ENCODE measurements around the gene UGT1A8.
"Not testable (repeated sequence)": the region's sequence is repeated elsewhere in the genome, so short reads cannot be mapped to it uniquely, and the experiment has no call there.

Gene UGT1A8

DNA sequence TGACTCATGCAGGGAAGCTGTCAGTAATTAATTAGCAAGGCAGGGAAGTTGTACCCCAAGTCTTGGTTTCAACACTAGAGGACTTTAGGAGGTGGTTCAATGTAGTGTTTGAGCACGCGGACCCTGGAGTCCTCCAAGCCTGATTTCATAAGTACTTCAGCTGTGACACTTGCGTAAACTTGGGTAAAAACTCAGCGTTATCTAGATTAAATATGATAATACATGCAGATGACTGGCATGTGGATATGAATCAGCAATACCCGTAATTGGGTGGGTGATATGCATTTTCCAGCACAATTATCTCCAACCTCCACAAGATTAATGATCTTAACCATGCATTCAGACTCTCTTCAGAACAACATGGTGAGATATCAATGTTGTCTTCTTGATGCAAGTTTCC, 69.5 kb downstream of the UGT1A8 start:
- DNase-seq (ENCODE audit: insufficient read length, low spot score) (no peak), FAIRE-seq (no peak)
- no peak for TF ChIP-seq POLR2A (IDR thresholded peaks at IDR 0.05; ENCODE audit: low read depth, low read length)

DNA sequence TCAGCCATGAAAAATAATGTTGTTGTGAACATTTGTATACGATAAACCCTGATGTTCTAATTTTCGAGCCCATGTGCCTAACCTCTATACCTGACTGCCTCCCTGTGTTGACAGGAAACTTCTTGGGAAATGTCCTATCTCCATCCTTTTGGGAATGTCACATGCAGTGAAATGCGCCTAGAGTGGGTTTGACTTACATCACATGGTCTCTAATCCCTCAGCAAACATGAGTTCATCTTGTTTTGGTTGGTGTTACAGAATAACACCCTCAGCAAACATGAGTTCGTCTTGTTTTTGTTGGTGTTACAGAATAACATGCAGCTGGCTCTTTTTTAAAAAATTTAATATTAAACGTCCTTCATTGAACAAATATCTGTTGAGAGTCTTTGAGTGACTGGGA, 70.9 kb downstream of the UGT1A8 start:
- TF ChIP-seq POLR2A (IDR thresholded peaks at IDR 0.05; ENCODE audit: low read depth, low read length) = no peak
- DNase-seq (ENCODE audit: insufficient read length, low spot score) (no peak), FAIRE-seq (no peak)

DNA sequence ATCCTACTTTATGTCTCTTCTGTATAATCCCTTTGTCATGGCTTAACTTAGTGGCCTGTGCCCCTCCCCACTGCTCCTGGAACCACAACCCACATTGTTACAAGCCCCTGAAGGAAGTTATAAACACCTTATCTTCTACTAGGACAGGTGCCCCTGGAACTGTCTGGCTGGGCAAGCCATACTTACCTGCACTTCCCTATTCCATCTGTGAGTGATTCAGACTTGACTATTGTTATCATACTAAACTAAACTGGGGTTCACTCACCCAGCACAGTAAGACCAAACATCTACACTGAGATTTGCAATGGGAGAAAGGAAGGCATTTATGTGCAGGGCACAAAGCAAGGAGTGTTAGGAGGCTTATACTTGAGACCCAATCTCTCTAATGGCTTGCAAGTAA, 71.6 kb downstream of the UGT1A8 start:
- no peak for FAIRE-seq
- TF ChIP-seq POLR2A (IDR thresholded peaks at IDR 0.05; ENCODE audit: low read depth, low read length) = no peak
- no peak for DNase-seq (ENCODE audit: insufficient read length, low spot score)

DNA sequence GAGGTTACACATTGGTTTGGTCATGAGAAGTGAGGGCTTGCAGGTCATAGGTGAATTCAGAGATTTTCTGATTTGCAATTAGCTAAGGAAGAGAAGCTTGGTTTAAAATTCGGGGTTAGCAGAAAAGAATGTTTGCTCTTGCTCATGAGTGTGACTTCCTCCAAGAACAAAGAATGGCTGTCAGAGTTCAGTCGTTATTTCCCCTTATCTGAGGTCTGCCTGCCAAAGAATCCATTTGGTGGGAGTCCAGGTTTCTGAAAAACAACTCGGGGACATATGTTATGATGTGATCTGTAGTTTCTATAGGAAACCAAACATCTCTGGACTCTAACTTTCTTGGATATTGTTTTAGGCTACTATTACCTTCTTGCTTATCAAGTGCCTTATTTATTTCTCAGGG, 72.1 kb downstream of the UGT1A8 start:
- no peak for TF ChIP-seq POLR2A (IDR thresholded peaks at IDR 0.05; ENCODE audit: low read depth, low read length)
- FAIRE-seq (no peak), DNase-seq (ENCODE audit: insufficient read length, low spot score) (no peak)

DNA sequence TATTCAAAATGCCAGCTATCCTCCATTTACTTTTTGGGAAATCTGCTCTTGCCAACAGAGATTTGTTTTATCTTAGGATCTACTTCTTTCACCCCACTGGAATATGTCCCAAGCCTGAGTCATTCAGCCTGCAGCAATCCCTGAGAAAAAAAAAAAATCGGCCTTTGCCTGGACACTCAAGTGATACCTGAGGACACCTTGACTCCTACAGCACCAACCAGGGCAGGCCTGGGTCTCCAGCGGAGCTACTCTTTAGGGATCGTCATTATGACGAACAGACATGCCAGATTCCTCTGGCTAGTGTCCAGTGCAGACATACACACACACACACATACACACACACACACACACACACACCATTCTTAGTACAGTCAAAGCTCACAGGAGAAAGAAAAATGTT, 73.0 kb downstream of the UGT1A8 start:
- no peak for FAIRE-seq
- TF ChIP-seq POLR2A (IDR thresholded peaks at IDR 0.05; ENCODE audit: low read depth, low read length) = no peak
- DNase-seq (ENCODE audit: insufficient read length, low spot score) = no peak

DNA sequence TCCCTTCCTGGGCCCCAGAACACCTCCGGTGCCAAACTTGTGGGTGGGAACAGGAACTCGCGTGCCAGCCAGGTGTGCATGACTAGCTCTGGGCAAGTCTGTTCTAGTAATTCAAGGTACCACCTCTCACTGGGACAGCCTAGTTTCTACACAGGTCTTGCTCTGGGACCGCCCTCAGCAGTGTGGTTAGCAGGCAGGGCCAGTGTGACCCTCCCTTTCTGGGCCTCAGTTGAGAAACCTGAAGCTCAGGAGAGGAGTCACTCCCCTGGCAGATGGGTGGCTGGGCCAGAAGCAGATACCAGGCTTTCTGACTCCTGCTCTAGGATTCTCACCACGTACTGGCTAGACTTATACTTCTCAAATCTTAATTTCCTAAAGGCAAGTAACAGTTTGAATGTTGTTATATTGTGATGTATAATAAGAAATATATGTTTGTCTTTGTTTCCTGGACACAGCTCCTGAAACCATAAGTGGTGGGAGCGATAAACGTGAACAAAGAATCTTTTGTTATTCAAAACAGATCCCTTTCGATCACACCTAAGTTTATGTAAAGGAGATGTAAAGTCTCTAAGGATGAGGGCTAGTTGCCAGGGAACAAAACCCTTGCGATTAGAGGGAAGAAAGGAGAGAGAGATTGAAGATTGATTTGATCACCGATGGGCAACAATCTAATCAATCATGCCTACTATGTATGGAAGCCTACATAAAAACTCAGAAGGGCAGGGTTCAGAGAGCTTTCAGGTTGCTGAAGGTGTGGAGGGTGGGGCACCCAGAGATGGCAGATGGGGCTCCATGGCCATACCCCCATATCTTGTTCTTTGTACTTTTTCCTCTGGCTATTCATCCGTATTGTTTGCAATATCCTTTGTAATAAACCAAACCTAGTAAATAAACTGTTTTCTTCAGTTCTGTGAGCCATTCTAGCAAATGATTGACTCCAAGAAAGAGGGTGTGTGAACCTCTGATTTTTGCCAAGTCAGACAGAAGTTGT, 74.3 kb downstream of the UGT1A8 start:
- TF ChIP-seq POLR2A (IDR thresholded peaks at IDR 0.05; ENCODE audit: low read depth, low read length) = no peak
- FAIRE-seq = no peak
- DNase-seq (ENCODE audit: insufficient read length, low spot score) = no peak

DNA sequence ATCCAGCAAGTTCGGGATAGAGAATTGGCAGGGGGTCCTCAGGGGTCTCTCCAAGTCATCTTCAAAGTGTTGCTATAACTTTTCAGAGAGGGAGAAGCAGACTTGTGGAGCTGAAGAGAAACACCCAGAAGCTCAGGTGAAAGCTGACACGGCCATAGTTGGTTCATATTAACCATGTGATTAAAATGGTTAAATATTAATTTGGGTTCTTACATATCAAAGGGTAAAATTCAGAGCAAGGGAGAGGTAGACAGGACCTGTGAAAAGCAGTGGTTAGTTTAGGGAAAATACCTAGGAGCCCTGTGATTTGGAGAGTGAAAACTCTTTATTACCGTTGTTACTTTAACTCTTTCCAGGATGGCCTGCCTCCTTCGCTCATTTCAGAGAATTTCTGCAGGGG, 75.2 kb downstream of the UGT1A8 start, which contains the start of gene UGT1A6:
UGT1A6 (plus strand) TSS at position 243 of the 400 bp plus-strand sequence; CDS start at position 358, 115 bp downstream.
- DNase-seq (ENCODE audit: insufficient read length, low spot score) = no peak
- TF ChIP-seq POLR2A (IDR thresholded peaks at IDR 0.05; ENCODE audit: low read depth, low read length) = no peak
- FAIRE-seq = no peak

DNA sequence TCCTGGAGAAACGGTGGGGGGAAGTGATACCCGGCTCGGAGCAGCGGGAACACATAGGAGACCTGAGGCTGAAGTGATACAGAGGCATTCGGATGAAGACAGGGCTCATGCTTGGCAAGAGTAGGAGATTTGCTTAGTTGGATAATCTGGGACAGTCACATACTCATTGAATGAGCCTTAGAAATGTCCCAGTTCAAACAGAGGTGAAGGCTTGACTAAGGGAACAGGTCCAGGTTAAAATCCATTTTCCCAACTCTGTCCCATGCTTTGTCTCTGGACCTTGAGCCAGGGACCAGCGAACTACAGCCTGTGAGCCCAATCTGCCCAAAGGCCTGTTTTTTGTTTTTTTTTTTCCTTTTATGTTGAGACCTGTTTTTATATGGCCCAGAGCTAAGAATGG, 76.5 kb downstream of the UGT1A8 start:
- no peak for TF ChIP-seq POLR2A (IDR thresholded peaks at IDR 0.05; ENCODE audit: low read depth, low read length)
- no peak for FAIRE-seq
- DNase-seq (ENCODE audit: insufficient read length, low spot score) = no peak

DNA sequence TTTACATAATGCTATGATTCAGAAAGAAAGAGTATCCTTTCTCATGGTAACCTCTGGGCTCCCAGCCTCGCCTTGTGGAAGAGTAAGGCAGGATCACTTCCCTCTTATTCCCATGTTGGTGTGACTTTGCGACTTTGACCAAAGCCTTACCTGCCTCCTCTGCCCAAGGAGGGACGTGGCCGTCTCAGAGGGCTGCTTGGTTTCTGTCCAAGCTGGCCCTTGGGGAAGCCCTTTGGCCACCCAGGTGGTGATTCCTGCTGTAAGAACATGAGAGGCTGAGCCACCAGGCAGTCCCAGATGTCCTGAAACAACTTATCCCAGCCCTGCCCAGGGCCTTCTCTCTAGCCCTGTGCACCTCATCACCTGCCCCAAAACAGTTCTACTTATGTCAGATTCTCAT, 81.3 kb downstream of the UGT1A8 start:
- no peak for FAIRE-seq
- TF ChIP-seq POLR2A (IDR thresholded peaks at IDR 0.05; ENCODE audit: low read depth, low read length) = no peak
- no peak for DNase-seq (ENCODE audit: insufficient read length, low spot score)

DNA sequence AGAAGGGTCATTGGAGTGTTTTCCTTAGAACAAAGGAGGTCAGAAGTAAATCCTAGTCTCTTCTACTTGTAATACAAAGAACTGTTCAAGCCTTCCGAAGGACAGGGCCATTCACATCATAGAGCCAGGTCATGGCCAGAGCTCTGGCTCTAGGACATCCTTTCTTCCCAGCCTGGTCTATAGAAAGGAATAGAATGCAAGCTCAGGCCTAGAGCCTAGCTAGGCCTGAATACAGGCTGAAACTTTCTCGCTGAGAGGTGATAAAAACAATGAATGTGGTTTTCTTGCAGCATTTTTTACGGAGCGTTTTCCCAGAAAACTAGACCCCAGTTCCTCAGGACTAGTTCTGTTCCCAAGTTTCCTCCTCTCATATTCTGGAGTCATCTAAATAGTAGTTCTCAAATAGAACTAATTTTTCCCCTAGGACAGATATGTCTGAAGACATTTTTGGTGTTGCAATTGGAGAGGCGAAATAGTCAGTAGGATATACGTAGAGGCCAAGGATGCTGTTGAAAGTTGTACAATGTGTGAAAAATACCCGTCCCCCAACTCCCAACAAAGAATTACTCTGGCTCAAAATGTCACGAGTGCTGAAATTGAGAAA, 82.1 kb downstream of the UGT1A8 start:
- TF ChIP-seq POLR2A (IDR thresholded peaks at IDR 0.05; ENCODE audit: low read depth, low read length) = no peak
- DNase-seq (ENCODE audit: insufficient read length, low spot score) (no peak), FAIRE-seq (no peak)

DNA sequence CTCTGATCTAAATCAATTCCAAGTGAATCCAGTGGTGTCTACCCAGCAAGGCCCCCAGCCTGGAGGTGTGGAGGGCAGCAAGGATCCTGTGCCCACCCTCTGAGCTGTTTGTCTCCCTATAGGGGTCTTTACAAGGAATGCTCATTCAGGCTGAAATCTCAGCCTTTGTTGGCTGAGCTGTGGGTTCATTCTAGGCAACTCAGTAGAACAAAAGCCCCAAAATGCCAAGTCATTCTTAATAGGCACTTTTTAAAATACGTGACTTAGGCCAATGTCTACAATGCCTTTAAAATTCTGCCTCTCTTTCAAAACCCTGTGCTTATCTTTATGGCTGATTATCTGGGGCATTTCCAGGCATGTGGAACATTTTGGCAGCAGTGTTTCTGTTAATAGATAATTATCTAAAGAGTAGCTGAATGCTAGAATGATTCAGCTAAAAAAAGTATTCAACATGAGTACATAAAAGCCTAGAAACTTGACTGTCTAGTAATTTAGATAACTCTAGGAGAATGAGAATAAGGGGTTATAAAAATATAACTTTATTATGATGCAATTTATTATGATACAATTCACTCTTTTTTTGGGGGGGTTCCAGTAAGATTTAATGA, 82.7 kb downstream of the UGT1A8 start:
- FAIRE-seq = no peak
- DNase-seq (ENCODE audit: insufficient read length, low spot score) = no peak
- TF ChIP-seq POLR2A (IDR thresholded peaks at IDR 0.05; ENCODE audit: low read depth, low read length) = no peak

DNA sequence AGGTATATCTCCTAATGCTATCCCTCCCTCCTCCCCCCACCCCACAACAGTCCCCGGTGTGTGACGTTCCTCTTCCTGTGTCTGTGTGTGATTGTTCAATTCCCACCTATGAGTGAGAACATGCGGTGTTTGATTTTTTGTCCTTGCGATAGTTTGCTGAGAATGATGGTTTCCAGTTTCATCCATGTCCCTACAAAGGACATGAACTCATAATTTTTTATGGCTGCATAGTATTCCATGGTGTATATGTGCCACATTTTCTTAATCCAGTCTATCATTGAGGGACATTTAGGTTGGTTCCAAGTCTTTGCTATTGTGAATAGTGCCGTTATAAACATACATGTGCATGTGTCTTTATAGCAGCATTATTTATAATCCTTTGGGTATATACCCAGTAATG, 83.4 kb downstream of the UGT1A8 start:
- not testable (repeated sequence) for DNase-seq (ENCODE audit: insufficient read length, low spot score); FAIRE-seq

DNA sequence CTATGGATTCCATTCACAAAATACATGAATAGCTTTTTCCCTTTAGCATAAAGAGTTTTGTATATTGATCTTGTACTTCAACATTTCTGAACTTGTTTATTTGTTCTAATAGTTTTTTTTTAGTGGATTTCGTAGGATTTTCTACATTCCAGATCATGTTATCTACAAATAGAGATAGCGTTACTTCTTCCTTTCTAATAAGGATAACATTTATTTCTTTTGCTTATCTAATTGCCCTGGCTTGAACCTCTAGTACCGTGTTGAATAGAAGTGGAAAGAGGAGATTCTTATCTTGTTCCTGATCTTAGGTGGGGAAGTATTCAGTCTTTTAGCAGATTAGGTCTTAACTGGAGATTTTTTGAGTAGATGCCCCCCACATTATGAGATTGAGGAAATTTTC, 84.8 kb downstream of the UGT1A8 start:
- DNase-seq (ENCODE audit: insufficient read length, low spot score) (no peak), FAIRE-seq (no peak)
- TF ChIP-seq POLR2A (IDR thresholded peaks at IDR 0.05; ENCODE audit: low read depth, low read length) = no peak

DNA sequence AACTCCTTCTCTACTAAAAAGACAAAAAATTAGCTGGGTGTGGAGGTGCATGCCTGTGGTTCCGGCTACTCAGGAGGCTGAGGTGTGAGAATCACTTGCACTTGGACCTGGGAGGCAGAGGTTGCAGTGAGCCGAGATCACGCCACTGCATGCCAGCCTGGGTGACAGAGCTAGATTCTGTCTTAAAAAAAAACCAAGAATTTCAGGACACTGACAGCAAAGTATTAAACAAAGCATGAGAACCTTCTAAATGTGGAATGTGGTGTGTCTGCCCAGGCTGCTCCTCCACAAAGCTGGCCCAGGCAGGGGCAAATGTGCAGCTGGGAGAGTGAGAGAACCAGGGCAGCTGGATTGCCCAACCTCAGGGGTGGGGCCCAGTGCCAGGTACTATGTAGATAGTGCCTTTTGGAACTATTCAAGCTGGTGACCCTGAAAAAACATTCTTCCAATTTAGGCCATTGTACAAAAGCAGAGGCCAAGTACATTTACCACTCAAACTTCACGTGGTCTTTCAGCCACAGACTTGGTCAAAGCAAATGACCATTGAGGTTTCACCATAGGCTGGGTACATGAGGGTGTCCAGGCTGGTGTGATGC, 88.6 kb downstream of the UGT1A8 start:
- DNase-seq (ENCODE audit: insufficient read length, low spot score) = no peak
- no peak for TF ChIP-seq POLR2A (IDR thresholded peaks at IDR 0.05; ENCODE audit: low read depth, low read length)
- no peak for FAIRE-seq
